Kidney epithelial cell (primary cell): ENCODE data around the gene EIF2AK2. TPM values are rescaled to one million over a fixed set of nuclear protein-coding genes. Genes with fewer than 3 reads are reported as not detected.

Experiments
- DNase-seq: peaks from one replicate; pipeline ENCODE4 v3.0.0-alpha.2; 2010; ENCODE audit warnings: low read depth
- H3K27me3 ChIP-seq: 2 replicates; pipeline ENCODE4 v1.6.0; 2011; ENCODE audit warnings: low read length; ENCODE audit not compliant: control insufficient read depth, insufficient read depth
- H3K36me3 ChIP-seq: 2 replicates; pipeline ENCODE4 v1.5.1; 2011; ENCODE audit warnings: low read length; ENCODE audit not compliant: control insufficient read depth, insufficient read depth
- H3K4me3 ChIP-seq: 2 replicates; pipeline ENCODE4 v1.5.1; 2011; ENCODE audit warnings: low read depth, mild to moderate bottlenecking, control low read depth, low read length
- total RNA-seq: library from RNA; depleted of rRNA; stranded (reverse); fragments of >200 nt; gene quantifications from 2 replicates; pipeline ENCODE4 v1.2.3, GENCODE V29; 2015
- TF ChIP-seq, protein P1 (sequence below): IDR thresholded peaks from 2 replicates; pipeline ENCODE4 v1.5.1; 2011; ENCODE audit warnings: mild to moderate bottlenecking, moderate library complexity, low read length, control low read depth, inconsistent platforms; ENCODE audit not compliant: insufficient read depth, poor library complexity, severe bottlenecking

EIF2AK2 gene
- total RNA-seq, 1 donor from 2014 or later, result 23.5 TPM

DNA sequence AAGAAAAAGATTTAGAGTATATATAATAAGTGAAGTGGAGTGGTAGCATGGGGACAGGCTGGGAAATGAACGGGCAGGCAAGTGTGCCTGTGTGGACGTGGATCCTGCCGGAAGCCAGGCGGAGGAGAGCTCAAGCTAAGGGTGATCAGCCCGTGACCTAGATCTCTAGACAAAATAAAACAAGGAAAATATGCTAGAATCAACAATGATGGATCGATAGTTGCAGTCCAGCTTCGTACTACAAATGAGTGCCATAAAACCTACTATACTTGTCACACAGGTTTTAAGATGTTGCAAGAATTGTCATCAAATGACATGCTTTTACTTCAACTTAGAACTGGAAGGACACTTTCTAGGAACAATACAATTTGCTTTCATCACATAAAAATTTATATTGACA lies 8.5 kb downstream of the EIF2AK2 start:
- TF ChIP-seq, protein P1, sequence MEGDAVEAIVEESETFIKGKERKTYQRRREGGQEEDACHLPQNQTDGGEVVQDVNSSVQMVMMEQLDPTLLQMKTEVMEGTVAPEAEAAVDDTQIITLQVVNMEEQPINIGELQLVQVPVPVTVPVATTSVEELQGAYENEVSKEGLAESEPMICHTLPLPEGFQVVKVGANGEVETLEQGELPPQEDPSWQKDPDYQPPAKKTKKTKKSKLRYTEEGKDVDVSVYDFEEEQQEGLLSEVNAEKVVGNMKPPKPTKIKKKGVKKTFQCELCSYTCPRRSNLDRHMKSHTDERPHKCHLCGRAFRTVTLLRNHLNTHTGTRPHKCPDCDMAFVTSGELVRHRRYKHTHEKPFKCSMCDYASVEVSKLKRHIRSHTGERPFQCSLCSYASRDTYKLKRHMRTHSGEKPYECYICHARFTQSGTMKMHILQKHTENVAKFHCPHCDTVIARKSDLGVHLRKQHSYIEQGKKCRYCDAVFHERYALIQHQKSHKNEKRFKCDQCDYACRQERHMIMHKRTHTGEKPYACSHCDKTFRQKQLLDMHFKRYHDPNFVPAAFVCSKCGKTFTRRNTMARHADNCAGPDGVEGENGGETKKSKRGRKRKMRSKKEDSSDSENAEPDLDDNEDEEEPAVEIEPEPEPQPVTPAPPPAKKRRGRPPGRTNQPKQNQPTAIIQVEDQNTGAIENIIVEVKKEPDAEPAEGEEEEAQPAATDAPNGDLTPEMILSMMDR, result no peak
- H3K36me3 ChIP-seq, result no peaks in the 10 kb centered on the region
- no peak for DNase-seq

DNA sequence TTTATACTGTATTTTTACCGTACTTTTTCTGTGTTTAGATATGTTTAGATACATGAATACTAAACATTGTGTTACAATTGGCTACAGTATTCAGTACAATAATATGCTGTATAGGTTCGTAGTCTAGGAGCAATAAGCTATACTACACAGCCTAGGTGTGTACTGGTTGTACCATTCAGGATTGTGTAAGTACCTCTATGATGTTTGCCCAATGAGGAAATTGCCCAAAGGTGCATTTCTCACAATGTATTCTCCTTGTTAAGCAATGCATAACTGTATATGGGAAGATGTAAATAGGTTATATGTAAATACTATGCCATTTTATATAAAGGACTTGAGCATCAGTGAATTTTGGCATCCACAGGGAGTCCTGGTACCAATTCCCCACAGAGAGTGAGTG lies 10.7 kb downstream of the EIF2AK2 start:
- no peak for DNase-seq
- Histone ChIP-seq H3K27me3 (no peaks in the 10 kb centered on the region), H3K36me3 (no peaks in the 10 kb centered on the region), H3K4me3 (no peak overlapping the region)
- TF ChIP-seq, protein P1, result no peak

More for the DNA sequence above, 8.5 kb downstream of the EIF2AK2 start:
- Histone ChIP-seq H3K27me3 (no peaks in the 10 kb centered on the region), H3K4me3 (no peak overlapping the region)

GRCh38 chr2:37143974-37144373 lies 12.8 kb downstream of the EIF2AK2 start:
- Histone ChIP-seq H3K36me3 (no peaks in the 10 kb centered on the region), H3K4me3 (no peak overlapping the region), H3K27me3 (no peaks in the 10 kb centered on the region)
- TF ChIP-seq, protein P1, result no peak
- no peak for DNase-seq

DNA sequence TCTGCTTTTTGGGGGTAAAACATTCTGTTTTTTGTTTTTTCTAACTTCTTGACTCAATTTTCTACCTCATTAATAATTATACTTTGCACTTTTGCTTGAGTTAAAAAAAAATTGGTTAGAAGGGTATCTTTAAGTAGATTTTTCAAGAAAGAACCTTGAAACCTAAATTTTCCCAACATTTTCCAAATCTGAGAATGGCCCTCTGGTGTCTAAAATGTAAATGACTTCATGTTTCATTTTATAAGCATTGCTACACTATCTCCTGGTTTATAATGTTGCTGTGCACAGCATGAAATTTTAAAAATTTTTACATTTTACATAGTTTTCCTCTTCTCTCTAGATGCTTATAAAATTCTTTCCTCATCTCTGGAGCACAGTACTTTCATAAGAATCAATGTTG lies 14.2 kb downstream of the EIF2AK2 start:
- H3K36me3 ChIP-seq, result no peaks in the 10 kb centered on the region
- H3K4me3 ChIP-seq, result no peak overlapping the region
- no peak for DNase-seq
- TF ChIP-seq, protein P1, result no peak
- H3K27me3 ChIP-seq, result no peaks in the 10 kb centered on the region

GRCh38 chr2:37132914-37133313 lies 23.9 kb downstream of the EIF2AK2 start:
- TF ChIP-seq, protein P1, result no peak
- Histone ChIP-seq H3K36me3 (no peaks in the 10 kb centered on the region), H3K27me3 (no peaks in the 10 kb centered on the region), H3K4me3 (no peak overlapping the region)
- DNase-seq, result no peak

DNA sequence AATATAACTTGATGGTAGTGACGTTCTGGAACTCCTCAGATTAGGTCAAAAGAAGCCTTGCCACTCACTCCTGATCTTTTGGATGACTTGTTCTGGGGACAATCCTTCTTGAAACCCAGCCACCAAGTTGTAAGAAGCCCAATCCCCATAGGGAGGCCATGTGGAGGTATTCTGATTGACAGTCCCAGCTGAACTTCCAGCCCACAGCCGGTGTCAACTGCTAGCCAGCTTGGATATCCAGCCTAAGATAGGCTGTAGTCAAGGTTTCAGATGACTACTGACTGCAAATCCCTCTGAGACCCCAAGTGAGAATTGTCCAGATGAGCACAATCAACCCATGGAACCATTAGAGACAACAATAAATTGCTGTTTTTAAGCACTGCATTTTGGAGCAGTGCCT lies 31.4 kb downstream of the EIF2AK2 start:
- no peaks in the 10 kb centered on the region for H3K36me3 ChIP-seq
- TF ChIP-seq, protein P1, result no peak
- H3K4me3 ChIP-seq, result no peak overlapping the region
- H3K27me3 ChIP-seq, result no peaks in the 10 kb centered on the region
- DNase-seq, result no peak
